ENCODE results near the gene TEPSIN.

Gene TEPSIN

GRCh38 chr17:81193051-81193410, 45.8 kb downstream of the TEPSIN start:
- TF ChIP-seq CTCF (IDR thresholded peaks at IDR 0.05; ENCODE audit: borderline replicate concordance, control extremely low read depth, extremely low read depth, insufficient read depth, missing control alignments), result no peak
- in situ Hi-C loops (cut with MboI; ENCODE audit: low sequenced_read_pairs, unreplicated experiment), result no loop called here
- no peak for DNase-seq (ENCODE audit: low spot score)

- DNase-seq (ENCODE audit: low spot score), result no peak
These were observed 46.3 kb downstream of the TEPSIN start for GRCh38 chr17:81192386-81193050.

GRCh38 chr17:81191646-81192045, 47.2 kb downstream of the TEPSIN start:
- no peak for TF ChIP-seq CTCF (IDR thresholded peaks at IDR 0.05; ENCODE audit: borderline replicate concordance, control extremely low read depth, extremely low read depth, insufficient read depth, missing control alignments)
- DNase-seq (ENCODE audit: low spot score), result no peak
- in situ Hi-C loops (cut with MboI; ENCODE audit: low sequenced_read_pairs, unreplicated experiment), result no loop called here

More at GRCh38 chr17:81192386-81193050, 46.3 kb downstream of the TEPSIN start:
- TF ChIP-seq CTCF (IDR thresholded peaks at IDR 0.05; ENCODE audit: borderline replicate concordance, control extremely low read depth, extremely low read depth, insufficient read depth, missing control alignments), result no peak
- in situ Hi-C loops (cut with MboI; ENCODE audit: low sequenced_read_pairs, unreplicated experiment), result no loop called here

DNA sequence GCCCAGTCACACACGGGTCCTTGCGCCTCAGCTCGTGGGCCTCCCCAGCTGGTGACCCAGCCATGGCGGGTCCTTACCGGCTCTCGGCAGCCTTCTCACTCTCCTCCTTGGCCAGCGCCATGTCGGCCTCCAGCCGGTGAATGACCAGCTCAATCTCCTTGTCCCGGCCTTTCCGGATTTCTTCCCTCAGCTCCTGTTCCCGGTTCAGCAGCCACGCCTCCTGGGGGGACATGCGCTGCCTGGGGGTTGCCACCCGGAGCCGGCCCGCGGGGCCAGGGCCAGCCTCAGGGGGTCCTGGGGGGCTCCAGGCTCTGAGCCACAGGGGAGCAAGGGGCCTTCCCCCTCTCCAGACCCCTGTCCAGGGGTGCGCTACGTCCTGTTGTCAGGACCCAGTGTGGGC, 47.7 kb downstream of the TEPSIN start:
- DNase-seq (ENCODE audit: low spot score), result no peak
- in situ Hi-C loops (cut with MboI; ENCODE audit: low sequenced_read_pairs, unreplicated experiment), result no loop called here
- no peak for TF ChIP-seq CTCF (IDR thresholded peaks at IDR 0.05; ENCODE audit: borderline replicate concordance, control extremely low read depth, extremely low read depth, insufficient read depth, missing control alignments)

- no peak for DNase-seq (ENCODE audit: low spot score)
- in situ Hi-C loops (cut with MboI; ENCODE audit: low sequenced_read_pairs, unreplicated experiment), result no loop called here
These were observed 48.3 kb downstream of the TEPSIN start for GRCh38 chr17:81190591-81190990.

GRCh38 chr17:81189670-81190530, 49.0 kb downstream of the TEPSIN start:
- no peak for DNase-seq (ENCODE audit: low spot score)
- in situ Hi-C loops (cut with MboI; ENCODE audit: low sequenced_read_pairs, unreplicated experiment), result no loop called here
- TF ChIP-seq CTCF (IDR thresholded peaks at IDR 0.05; ENCODE audit: borderline replicate concordance, control extremely low read depth, extremely low read depth, insufficient read depth, missing control alignments), result no peak

More at GRCh38 chr17:81190591-81190990, 48.3 kb downstream of the TEPSIN start:
- no peak for TF ChIP-seq CTCF (IDR thresholded peaks at IDR 0.05; ENCODE audit: borderline replicate concordance, control extremely low read depth, extremely low read depth, insufficient read depth, missing control alignments)
